Right kidney (tissue), 1 donor: ENCODE measurements around the gene SEMA3A.

Experiments used
- DNase-seq: peaks from one replicate; pipeline ENCODE4 v3.0.0-alpha.2; 2016

SEMA3A gene

GRCh38 chr7:83925860-83926259 is 268.7 kb downstream of the SEMA3A start:
- DNase-seq = no peak

- no peak for DNase-seq
Observed at GRCh38 chr7:83921941-83922607, 272.5 kb downstream of the SEMA3A start.

- DNase-seq = no peak
Observed at GRCh38 chr7:83921271-83921940, 273.2 kb downstream of the SEMA3A start.

GRCh38 chr7:83918142-83918541 is 276.4 kb downstream of the SEMA3A start:
- DNase-seq = no peak

- no peak for DNase-seq
Observed at GRCh38 chr7:83913174-83913573, 281.4 kb downstream of the SEMA3A start.

- DNase-seq = no peak
Observed at GRCh38 chr7:83908526-83908925, 286.1 kb downstream of the SEMA3A start.
